SU-DHL-6 (cell line): ENCODE measurements around the gene COL4A1.

Experiments
- H2AFZ ChIP-seq: fragments of 200-600 bp; sonication (generic); 2 replicates; pipeline ENCODE4 v1.6.1; 2014; ENCODE audit warnings: low read depth, mild to moderate bottlenecking, moderate library complexity, mixed read lengths, antibody characterized with exemption, low read length; ENCODE audit not compliant: severe bottlenecking
- H3F3A ChIP-seq: fragments of 200-600 bp; shearing (Covaris generic); 2 replicates; pipeline ENCODE4 v1.6.0; 2016; ENCODE audit warnings: antibody characterized with exemption, mild to moderate bottlenecking; ENCODE audit not compliant: insufficient read depth
- H3K27ac ChIP-seq: fragments of 200-600 bp; sonication (generic); 2 replicates; pipeline ENCODE4 v1.5.1; 2016; ENCODE audit warnings: low read depth, mild to moderate bottlenecking, low read length, moderate library complexity, mixed read lengths
- H3K27me3 ChIP-seq: fragments of 200-600 bp; sonication (generic), shearing (Covaris generic); 2 replicates; pipeline ENCODE4 v1.6.0; 2014; ENCODE audit warnings: mild to moderate bottlenecking, low read length
- H3K36me3 ChIP-seq: fragments of 200-600 bp; sonication (generic); 2 replicates; pipeline ENCODE4 v1.6.1; 2014; ENCODE audit warnings: mild to moderate bottlenecking, low read length, mixed read lengths
- H3K4me2 ChIP-seq: fragments of 300-600, 200-600 bp; shearing (Covaris generic), sonication (generic); 2 replicates; pipeline ENCODE4 v1.6.0; 2014; ENCODE audit warnings: low read length, low read depth, mild to moderate bottlenecking; ENCODE audit not compliant: poor library complexity, severe bottlenecking
- H3K4me3 ChIP-seq: fragments of 200-600 bp; sonication (generic); 2 replicates; pipeline ENCODE4 v1.5.1; 2014; ENCODE audit warnings: antibody characterized with exemption, low read length, mild to moderate bottlenecking, mixed read lengths; ENCODE audit not compliant: insufficient read depth, poor library complexity, severe bottlenecking
- H3K79me2 ChIP-seq: fragments of 200-600 bp; sonication (generic); 2 replicates; pipeline ENCODE4 v1.6.1; 2014; ENCODE audit warnings: mild to moderate bottlenecking, low read length, moderate library complexity; ENCODE audit not compliant: insufficient read depth
- H3K9ac ChIP-seq: fragments of 200-600 bp; sonication (generic); 2 replicates; pipeline ENCODE4 v1.7.0; 2014; ENCODE audit warnings: mild to moderate bottlenecking, low read length
- H3K9me2 ChIP-seq: fragments of 200-600 bp; sonication (generic); replicated peaks from 2 replicates; pipeline ENCODE4 v1.6.1; 2014; ENCODE audit warnings: low read length; ENCODE audit not compliant: insufficient read depth
- H3K9me3 ChIP-seq: fragments of 200-600 bp; sonication (generic); 2 replicates; pipeline ENCODE4 v1.6.1; 2014; ENCODE audit warnings: low read length, mixed read lengths; ENCODE audit not compliant: insufficient read depth
- H4K20me1 ChIP-seq: fragments of 200-600 bp; sonication (generic); 2 replicates; pipeline ENCODE4 v1.6.1; 2014; ENCODE audit warnings: low read depth, mild to moderate bottlenecking, antibody characterized with exemption, low read length, moderate library complexity, mixed read lengths
- CTCF ChIP-seq: fragments of 200-600 bp; sonication (generic); IDR thresholded peaks from one replicate; pipeline ENCODE4 v1.5.1; 2017; ENCODE audit warnings: antibody characterized with exemption, mild to moderate bottlenecking, low read length, moderate library complexity; ENCODE audit not compliant: insufficient read depth, poor library complexity, severe bottlenecking
- EZH2phosphoT487 ChIP-seq: fragments of 200-600 bp; sonication (generic), shearing (Covaris generic); conservative IDR thresholded peaks from 2 replicates; pipeline ENCODE4 v1.6.1; 2018; ENCODE audit warnings: mild to moderate bottlenecking, antibody characterized with exemption, low read length, moderate library complexity, mixed read lengths

Gene COL4A1

DNA sequence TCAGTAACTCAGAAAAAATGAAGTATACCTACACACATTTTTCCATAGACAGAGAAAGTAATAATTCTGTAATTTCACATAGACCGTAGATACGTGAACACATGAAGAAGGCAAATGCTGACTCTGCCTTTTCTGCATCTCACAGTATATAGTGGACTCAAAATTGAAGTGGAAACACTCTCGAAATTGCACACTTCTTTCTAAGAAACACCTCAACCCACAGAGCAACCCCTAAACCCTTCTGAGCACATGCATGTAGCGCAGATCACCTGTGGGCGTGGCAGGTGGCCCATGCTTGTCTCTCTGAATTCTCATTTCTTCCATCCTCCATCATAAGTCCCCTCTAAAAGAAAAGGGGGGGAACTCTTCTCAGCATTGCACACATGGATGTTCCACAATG is 34.7 kb downstream of the COL4A1 start:
- H2AFZ ChIP-seq, result no peak overlapping the region
- no peak for TF ChIP-seq EZH2phosphoT487
- TF ChIP-seq CTCF, result no peak

DNA sequence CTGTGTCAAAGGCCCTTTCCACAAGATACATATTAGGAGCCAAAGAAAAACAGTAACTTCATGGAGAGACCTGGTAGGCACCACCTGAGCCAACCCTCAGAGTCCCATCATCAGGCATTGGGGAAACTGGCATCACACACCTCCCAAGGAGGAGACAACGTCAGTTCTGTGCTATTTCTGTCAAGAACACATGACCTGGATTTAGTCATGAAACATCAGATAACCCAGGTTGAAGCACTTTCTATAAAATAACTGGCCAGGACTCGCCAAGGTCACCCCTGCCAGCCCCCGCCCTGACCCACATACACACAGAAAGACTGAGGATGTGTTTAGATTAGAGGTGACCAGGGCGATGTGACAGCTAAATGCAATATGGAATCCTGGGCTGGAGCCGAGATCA is 35.6 kb downstream of the COL4A1 start:
- Histone ChIP-seq H3K27ac (no peak overlapping the region), H3K9me3 (no peaks in the 10 kb centered on the region), H3K79me2 (no peaks in the 10 kb centered on the region), H3K9me2 (no peaks in the 10 kb centered on the region), H3K27me3 (no peaks in the 10 kb centered on the region), H3K9ac (no peak overlapping the region), H3K4me3 (no peak overlapping the region), H3K36me3 (no peaks in the 10 kb centered on the region), H4K20me1 (no peaks in the 10 kb centered on the region), H3F3A (no peaks in the 10 kb centered on the region), H2AFZ (no peak overlapping the region), H3K4me2 (no peak overlapping the region)
- TF ChIP-seq CTCF, result no peak

More for the DNA sequence above, 34.7 kb downstream of the COL4A1 start:
- Histone ChIP-seq H3K4me3 (no peak overlapping the region), H3K9ac (no peak overlapping the region), H4K20me1 (no peaks in the 10 kb centered on the region), H3K36me3 (no peaks in the 10 kb centered on the region), H3K9me2 (no peaks in the 10 kb centered on the region), H3K4me2 (no peak overlapping the region), H3K79me2 (no peaks in the 10 kb centered on the region), H3F3A (no peaks in the 10 kb centered on the region), H3K27ac (no peak overlapping the region), H3K27me3 (no peaks in the 10 kb centered on the region), H3K9me3 (no peaks in the 10 kb centered on the region)

GRCh38 chr13:110270507-110270906 is 36.5 kb downstream of the COL4A1 start:
- H2AFZ ChIP-seq, result no peak overlapping the region
- TF ChIP-seq CTCF (no peak), EZH2phosphoT487 (no peak)
- H3K36me3 ChIP-seq, result no peaks in the 10 kb centered on the region
- H3K9me3 ChIP-seq, result no peaks in the 10 kb centered on the region
- no peaks in the 10 kb centered on the region for H4K20me1 ChIP-seq
- no peak overlapping the region for H3K4me3 ChIP-seq
- no peaks in the 10 kb centered on the region for H3K79me2 ChIP-seq
- no peak overlapping the region for H3K4me2 ChIP-seq
- H3K9me2 ChIP-seq, result no peaks in the 10 kb centered on the region
- H3K9ac ChIP-seq, result no peak overlapping the region
- no peaks in the 10 kb centered on the region for H3F3A ChIP-seq
- no peaks in the 10 kb centered on the region for H3K27me3 ChIP-seq
- H3K27ac ChIP-seq, result no peak overlapping the region
